Measurements from ENCODE around the gene DBH. TPM values are rescaled to one million over a fixed set of nuclear protein-coding genes. Genes with fewer than 3 reads are reported as not detected.
"Not testable (repeated sequence)": the region's sequence is repeated elsewhere in the genome, so short reads cannot be mapped to it uniquely, and the experiment has no call there.

The DBH gene
- total RNA-seq, 1 experiment from 2014 or later: not detected

DNA sequence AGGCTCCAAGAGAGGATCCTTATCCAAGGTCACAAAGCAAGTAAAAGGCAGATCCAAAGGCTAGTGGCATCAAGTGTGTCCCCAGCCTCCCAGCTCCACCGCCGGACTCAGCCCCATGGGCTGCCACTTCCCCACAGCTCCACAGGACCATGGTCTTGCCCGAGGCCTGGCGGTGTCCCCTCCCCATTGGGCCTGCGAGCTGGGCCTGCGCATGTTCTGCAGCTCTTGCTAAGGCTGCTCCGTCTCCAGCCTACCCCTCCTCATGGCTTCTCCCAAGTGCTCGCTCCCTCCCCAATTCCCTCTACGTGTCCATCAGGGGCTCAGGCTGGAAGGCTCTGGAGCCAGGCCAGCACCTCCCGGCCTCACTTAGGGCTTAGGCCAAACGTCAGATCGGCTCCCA is 29.4 kb downstream of the DBH start:
- DNase-seq (ENCODE audit: low spot score): no peak

DNA sequence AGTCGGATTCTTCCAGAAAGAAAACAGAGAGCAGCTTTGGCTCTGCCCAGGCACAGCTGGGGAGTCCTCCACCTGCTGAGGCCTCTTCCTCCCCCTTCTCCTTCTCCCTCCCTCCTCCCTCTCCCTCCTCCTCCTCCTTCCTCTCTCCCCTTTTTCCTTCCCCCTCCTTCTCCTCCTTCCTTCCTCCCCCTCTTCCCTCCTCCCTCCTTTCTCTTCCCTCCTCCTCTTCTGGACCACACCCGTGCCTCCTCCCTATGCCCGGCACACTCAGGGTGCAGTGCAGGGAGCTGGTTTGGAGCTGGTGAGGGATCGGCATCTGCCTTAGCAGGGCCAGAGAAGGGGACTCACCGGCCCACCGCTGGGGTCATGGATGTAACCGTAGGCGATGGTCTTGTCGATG is 30.2 kb downstream of the DBH start:
- DNase-seq (ENCODE audit: low spot score): no peak

DNA sequence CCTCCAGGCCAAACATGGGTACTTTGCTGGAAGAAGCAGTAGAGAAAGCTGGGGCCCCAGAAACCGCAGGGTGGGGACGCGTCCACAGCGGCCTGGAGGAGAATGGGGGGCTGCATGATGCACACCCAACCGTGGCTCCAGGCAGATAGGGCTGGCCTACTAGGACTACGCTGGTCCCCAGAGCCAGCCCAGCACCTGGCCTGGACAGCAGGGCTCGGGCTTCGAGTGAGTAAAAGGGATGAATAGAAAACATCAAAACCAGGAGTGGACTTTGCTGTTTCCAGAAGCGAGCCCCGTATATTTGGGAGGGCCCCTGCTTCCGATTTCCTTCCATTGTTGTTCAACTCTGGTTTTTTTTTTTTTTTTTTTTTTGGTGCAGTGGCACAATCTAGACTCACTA is 30.7 kb downstream of the DBH start:
- DNase-seq (ENCODE audit: low spot score): no peak

DNA sequence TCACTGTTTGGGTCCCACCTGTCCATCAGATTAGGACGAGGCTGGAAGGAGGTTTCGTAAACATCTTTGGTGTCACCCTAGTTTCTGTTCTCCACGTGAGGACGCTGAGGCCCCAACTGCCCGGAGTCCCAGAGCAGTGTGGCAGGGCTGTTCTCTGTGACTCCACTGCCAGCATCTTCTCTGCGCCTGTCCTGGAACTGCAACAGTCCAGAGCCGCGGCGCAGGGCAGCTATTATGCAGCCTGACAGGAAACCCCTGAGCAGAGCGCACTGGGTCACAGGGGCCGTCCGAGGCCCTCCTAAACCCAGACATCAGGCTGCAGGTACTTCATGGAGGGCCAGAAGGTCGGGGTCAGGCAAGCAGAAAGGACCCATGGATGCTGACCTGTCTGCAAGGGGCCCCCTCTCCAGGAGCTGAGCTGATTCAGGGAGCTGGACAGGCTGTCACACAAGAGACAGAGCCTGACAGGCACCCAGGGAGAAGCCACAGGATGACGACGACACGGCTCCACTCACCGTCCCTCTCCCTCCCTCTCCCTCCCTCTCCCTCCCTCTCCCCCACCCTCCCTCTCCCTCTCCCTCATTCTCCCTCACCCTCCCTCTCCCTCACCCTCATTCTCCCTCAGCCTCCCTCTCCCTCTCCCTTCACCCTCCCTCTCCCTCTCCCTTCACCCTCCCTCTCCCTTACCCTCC is 31.7 kb downstream of the DBH start:
- DNase-seq (ENCODE audit: low spot score): no peak

DNA sequence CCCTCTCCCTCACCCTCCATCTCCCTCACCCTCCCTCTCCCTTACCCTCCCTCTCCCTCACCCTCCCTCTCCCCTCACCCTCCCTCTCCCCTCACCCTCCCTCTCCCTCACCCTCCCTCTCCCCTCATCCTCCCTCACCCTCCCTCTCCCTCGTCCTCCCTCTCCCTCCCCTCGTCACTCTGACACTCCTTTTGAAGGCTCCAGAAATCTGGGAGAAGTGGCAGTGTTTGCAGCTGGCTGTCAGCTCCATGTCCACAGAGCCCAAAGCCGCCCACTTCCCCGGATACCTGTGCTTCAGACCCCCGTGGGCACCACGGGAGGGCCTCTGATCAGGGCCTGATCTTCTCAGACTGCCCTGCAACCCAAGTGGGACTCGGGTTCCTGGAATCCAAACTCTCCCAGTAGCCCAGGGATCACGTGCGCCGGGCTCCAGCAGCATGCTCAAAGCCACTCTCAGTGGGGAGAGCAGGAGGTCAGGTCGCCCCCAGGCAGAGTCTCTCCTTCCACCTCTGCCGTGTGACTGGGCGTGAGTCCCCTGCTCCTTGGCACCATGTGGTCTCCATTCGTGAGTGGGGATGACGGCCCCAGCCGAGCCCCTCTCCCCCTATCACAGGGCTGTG is 33.1 kb downstream of the DBH start:
- no peak for DNase-seq (ENCODE audit: low spot score)

DNA sequence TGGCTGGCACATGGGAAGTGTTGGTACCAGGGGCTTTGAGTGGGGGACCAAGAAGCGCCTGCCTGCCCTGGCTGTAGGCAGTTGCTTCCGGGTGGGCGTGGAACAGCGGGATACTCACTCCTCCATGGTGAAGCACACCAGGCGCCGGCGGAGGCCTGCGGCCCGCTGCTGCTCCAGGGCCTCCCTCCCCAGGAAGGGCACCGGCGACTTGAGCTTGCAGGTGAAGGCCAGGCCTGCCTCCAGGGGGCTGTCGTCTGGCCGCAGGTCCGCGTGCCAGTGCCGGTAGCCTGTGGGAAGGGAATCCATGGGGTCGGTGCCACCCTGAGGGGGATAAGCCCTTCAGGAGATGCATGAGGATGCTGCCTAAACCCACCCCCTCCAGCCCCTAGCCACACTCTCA is 34.3 kb downstream of the DBH start:
- DNase-seq (ENCODE audit: low spot score): no peak

DNA sequence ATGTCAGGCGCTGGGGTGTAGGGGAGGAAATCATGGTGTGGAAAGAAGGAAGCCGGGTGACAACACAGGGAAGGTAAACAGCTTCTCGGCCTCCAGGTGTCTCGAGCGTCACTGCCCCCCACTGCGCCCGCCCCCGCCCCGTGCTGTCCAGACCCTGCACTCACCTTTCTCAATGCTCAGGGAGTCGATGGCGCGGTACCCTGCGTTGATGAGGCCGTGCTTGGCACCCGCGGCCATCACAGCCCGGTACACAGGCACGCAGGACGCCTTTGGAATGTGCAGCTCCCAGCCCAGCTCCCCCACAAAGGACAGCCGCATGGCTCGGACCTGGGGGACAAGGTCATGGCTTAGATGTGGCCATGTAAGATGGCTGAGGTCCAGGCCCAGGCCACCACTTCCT is 35.2 kb downstream of the DBH start:
- no peak for DNase-seq (ENCODE audit: low spot score)

DNA sequence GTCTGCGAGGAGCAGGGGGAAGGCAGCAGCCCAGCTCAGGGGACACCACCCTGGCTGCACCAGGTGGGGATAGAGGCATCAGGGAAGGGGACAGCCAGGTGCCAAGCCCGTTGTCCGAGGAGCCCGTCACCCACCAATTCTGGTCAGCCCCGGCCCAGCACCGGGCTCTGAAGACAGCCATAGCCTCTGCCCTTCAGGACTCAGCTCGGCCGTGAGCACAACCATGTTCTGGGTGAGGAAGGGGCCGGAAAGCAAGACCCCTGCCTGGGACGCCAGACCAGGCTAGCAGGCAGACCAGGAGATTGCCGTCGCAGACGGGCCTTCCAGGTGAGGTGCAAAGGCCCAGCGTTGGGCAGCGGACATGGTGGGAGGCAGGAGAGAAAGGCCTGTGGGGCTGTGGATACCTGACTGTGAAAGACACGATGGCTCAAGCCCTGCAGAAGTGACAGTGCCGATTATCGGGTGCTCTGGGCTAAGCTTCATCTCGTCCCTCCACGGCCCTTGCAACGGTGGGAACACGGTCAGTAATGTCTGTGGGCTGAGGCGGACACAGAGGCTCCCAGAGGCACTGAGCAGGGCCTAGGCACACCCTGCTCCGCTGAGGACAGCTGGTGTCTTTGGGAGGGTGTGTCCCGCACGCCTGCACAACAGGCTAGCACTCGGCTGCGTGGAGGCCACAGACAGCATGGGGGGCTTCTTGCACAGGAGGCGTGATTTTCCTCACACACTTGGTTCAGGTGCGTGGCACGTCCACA is 36.5 kb downstream of the DBH start:
- DNase-seq (ENCODE audit: low spot score): no peak

DNA sequence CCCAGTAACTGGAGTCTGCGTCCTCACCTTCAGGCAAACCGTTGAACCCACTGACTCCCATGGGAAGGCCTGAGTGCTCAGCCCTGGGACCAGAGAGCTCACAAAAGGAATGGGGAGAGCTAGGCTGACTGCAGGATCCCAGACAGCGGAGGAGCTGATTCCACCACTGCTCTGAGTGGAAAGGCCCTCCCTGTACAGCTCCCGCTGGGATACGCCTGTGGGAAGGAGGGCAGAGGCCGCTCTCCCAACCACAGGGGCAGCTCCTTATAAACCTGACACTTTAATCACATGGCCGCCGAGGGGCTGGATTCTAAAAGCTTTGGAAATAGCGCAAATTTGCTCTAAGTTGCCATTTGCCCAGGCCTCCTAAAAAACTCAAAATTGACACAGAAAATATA is 37.1 kb downstream of the DBH start:
- no peak for DNase-seq (ENCODE audit: low spot score)

DNA sequence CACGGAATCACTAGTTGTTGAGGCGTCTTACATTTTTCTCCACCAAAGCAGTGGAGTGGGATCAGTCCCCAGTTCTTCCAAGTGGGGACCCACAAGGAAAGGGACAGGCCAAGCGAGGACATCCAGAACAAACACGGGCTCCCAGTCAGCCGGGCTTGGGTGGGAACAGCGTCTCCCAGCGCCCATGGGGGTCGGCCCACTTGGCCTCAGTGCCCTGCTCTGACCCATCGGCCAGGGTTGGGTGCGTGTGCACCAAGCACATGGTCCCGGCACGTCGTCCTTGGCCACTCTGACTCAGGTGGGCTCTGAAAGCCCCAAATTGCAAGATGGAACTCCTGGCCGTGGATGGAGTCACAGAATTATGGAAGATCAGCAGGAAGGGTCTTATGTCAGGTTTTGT is 37.9 kb downstream of the DBH start:
- DNase-seq (ENCODE audit: low spot score): no peak

DNA sequence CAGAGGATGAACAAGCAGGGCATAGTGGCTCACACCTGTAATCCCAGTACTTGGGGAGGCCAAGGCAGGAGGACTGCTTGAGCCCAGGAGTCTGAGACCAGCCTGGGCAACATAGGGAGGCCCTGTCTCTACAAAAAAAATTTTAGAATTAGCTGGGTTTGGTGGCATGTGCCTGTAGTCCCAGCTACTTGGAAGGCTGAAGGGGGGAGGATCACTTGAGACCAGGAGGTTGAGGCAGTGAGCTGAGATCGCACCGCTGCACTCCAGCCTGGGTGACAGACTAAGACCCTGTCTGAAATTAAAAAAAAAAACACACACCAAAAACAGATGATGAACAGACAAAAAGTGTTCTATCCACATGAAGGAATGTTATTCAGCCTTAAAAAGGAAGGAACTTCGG is 39.6 kb downstream of the DBH start:
- DNase-seq (ENCODE audit: low spot score): not testable (repeated sequence)

DNA sequence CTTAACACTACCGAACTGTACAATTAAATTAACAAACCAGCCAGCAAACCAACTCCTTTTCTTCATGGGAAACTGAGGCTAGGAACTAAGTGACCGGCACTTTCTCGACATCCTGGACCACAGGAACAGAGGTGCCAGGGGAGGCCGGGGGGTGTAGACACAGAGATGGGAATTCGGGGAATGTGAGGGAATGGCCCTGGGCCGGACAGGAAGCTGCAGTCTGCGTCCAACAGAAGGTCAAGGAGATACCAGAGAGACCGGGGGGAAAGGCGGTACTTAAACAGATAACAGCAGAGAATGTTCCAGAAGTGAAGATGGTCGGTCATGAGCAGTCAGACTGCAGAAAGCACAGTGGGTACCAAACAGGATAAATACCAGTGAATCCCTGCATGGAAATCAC is 40.3 kb downstream of the DBH start:
- no peak for DNase-seq (ENCODE audit: low spot score)

DNA sequence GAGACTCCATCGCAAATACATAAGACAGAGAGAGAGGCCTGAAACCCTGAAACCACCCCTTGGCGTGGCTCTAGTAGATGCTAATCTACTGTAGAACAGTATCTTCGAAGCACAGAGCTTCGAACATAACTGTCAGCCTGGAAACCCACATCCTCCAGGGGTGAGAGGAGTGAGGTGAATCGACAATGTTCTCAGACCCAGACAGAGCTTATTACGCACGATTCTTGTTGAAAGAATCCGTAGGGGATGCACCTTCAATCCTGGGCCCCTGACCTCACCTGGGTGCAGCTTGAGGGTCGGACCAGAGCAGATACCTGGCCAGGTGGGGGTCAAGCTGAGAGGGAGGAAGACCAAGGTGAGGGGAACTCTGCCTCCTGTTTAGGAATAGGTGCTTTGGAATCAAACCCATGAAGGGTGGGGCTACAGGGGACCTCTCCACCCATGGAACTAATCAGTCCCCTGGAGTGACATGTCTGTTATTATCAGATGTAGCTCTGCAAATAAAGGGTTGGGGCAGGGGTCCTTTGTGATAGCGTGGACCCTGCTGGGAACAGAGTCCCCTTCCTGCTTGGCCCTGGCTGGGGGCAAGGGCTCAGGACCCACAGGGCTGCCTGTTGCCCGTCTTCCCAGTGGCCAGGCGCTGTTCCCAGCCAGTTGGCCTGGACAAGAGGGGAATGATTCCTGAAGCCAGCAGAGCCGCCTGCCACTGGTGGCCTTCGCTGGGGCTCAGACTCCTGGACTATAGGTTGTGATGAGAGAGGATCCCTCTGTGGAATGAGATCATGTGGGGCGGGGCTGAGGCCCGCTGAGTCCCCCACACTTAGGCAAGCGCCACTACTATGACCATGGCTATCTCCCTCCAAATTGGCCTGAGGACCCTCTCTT is 41.2 kb downstream of the DBH start:
- DNase-seq (ENCODE audit: low spot score): no peak

DNA sequence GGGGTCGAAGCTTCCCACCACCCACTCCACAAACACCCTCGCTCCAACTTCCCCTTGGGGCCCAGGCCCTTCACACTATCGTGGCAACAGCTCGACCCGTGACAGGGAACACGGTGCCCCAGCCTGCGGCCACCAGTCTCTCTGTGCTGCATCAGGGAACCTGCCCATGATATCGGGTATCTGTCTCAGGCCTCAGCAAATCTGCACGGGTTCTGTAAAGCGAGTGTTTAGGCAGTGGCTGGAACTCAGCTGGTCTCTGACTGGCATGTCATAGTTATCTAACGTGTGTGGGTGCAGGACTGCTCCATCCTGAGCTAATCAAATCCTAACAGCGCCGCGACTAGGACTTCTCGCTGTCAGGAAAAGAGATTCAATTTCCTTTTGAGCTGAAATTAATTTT is 42.9 kb downstream of the DBH start:
- DNase-seq (ENCODE audit: low spot score): no peak

DNA sequence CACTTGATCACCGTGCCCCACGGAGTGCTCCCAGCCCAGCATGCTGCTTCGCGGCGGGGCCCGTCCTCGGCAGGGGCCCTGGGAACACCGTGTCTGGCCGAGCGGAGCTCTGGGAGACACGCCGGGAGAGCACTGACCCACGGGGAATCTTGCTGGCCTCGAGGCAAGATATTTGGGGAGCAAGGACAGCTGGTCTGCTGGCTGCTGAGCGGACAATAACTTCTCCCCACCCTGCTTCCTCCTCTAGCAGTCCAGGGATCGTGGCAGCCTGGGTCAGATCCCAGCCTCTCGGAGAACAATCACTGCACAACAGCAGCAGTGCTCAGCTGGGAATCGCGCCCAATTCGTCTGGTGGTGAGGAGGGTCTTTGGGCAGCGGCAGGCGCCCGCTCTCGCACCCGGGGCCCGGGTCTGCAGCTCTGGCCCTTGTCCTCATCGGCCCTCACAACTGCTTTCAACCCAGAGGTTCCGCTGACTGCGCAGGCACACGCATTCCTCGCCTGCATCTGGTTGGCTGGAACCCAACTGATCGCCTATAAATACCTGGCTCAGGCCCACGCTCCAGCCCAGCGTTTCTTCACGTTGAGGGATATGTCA is 43.4 kb downstream of the DBH start:
- no peak for DNase-seq (ENCODE audit: low spot score)

DNA sequence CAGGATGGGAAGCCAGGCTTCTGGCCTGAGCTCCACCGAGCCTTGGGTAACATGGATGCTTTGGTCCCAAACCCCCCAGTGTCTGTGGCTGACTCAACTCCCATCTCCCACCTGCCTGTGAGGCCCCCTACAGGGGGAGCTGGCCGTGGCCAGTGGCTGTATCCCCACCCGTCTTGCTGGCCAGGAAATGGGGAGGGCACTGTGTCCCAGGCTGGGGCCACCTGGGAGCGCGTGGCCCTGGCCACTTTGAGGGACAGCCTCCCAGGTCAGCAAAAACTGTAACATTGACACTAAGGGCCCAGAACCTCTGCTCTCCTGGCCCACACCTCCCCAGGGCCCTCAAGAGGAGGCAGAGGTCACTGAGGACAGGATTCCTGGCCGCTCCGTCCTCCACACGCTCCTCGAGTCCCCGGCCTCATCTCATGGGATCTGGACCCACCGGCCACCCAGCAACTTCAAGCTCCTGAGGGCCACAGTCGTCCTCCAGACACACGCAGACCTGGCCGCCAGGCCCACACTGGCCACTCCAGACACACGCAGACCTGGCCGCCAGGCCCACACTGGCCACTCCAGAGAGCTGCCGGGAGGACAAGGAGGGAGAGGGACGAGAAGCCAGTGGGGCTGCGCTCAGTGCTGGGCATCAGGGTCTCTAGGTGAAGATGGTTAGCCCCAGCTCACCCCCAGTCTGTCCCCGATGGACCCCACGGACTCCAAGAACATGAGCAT is 44.2 kb downstream of the DBH start:
- DNase-seq (ENCODE audit: low spot score): no peak

DNA sequence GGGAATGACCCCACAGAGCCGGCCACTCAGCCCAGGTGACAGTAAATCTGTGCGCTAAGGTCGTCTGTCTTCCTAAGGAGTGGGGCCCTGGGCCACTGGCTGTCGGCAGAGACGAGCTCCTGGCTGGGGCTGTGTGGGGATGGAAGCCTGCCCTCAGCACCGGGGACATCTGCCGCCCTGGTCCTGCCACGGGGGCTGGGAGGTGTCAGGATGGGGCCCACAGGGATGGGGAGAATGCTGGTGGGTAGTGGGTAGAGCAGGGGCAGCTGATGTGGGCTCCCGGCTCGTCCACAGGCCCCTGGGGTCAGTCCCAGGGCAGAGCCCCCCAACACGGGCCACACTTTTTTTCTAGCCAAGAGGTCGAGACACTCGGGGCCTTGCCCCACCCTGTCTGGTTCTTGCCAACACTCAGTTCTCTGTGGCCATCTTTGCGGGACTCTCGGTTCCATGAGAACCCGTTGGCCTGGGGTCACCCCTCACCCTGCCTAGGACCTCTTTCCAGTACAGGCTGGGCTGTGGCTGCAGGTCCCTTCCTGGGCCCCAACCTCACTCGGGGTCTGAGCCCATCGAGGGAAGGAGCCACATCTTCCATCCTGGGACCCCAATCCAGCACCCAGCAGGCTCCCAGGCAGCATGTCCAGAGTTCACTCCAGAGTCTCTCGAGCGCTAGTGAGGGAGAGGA is 45.0 kb downstream of the DBH start:
- no peak for DNase-seq (ENCODE audit: low spot score)

DNA sequence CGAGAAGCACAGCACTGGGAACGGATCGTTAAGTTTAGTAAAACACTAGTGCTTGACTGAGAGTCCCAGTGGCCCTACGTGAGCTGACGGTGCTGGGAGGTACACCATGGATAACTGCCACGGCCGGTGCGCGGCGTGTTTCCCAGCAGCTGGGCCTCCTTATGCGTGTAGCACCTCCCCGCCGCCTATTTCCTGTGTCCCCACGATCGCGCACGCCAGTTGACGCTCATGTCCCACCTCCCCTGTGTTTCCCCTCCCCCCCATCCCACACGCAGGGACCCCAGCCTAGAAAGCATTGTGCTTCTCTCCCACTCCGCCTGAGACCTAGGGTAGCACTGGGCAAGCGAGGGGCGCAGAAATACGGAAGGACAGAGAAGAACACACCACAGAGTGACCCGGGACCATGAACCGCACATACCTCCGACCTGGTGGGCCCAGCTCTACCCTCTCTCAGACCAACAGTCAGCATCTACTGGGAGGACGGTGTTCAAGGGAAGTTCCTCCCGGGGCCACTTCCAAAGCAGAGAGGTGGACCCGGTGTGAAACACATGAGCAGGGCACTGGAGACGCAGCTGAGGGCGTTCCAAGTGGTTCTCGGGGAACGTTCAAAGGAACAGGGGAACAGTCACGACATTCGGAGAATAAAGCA is 45.6 kb downstream of the DBH start:
- DNase-seq (ENCODE audit: low spot score): no peak

DNA sequence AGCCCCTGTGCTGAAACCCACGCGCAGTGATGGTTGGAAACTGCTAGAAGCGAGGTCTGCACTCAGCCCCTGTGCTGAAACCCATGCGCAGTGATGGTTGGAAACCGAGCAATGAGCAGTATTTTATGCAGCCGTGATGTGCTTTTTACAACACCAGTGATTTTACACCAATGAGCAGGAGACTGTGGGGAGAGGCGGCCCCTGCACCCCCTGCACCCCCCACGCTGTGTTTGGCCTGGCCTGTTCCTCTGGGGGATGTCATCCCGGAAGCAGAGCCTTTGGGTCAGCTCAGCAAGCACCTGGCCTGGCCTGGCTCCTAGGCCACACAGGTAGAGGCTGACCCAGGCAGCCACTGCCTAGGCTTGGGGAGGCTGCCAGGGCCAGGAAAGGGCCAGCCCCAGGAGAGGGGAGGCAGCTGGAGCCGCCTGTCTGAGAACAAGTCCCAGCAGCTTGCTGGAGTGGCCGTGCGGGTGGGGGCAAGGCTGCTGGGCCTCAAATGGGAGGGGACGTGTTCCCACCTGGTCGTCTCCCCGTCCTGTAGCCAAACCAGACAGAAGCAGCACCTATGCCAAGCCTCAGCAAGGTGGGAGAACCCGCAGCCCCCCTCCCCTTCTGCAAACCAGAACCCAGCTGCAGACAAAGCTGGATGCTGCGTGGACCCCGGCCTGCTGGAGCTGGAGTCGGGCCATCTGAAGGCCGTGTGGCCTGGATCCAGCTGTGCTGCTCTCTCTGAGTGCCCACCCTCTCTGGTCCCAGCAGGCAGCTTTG is 46.8 kb downstream of the DBH start:
- DNase-seq (ENCODE audit: low spot score): no peak
